Gastrocnemius medialis (tissue), 4 donors: ENCODE data around the gene MAPK4. TPM values are rescaled to one million over a fixed set of nuclear protein-coding genes. Genes with fewer than 3 reads are reported as not detected.
"Not testable (repeated sequence)": the region's sequence is repeated elsewhere in the genome, so short reads cannot be mapped to it uniquely, and the experiment has no call there.

Experiments used
- ATAC-seq, 2 donors: fragments of 150-250 bp; one replicate each; pipeline ENCODE4 v1.9.1; 2016
- DNase-seq, 2 donors: peaks; one replicate each; pipeline ENCODE4 v3.0.0-alpha.2; 2019
- H3K27ac ChIP-seq, 4 donors: fragments of 200-600 bp; sonication (generic); 1 replicate in 1 of 4; 2 replicates in 3 of 4; pipeline ENCODE4 v1.5.1; 2016 to 2018; ENCODE audit warnings: mild to moderate bottlenecking in 2 of 4, moderate library complexity in 1 of 4
- H3K27me3 ChIP-seq, 3 donors: fragments of 200-600 bp; sonication (generic) in 2 of 3; 1 replicate in 1 of 3; 2 replicates in 2 of 3; pipeline versions ENCODE4 v1.5.1 to v1.6.0; 2016 to 2019; ENCODE audit warnings: mild to moderate bottlenecking in 1 of 3, moderate library complexity in 1 of 3
- H3K36me3 ChIP-seq, 2 donors: fragments of 200-600 bp; sonication (generic) in 1 of 2; one replicate each; pipeline ENCODE4 v1.5.1; 2017 to 2018
- H3K4me1 ChIP-seq, 2 donors: fragments of 200-600 bp; sonication (generic) in 1 of 2; one replicate each; pipeline ENCODE4 v1.5.1; 2016 to 2017; ENCODE audit warnings: mild to moderate bottlenecking in 2 of 2
- H3K4me3 ChIP-seq, 4 donors: fragments of 200-600 bp; sonication (generic) in 3 of 4; 1 replicate in 1 of 4; 2 replicates in 3 of 4; pipeline ENCODE4 v1.5.1; 2016 to 2019; ENCODE audit warnings: mild to moderate bottlenecking in 2 of 4
- H3K9me3 ChIP-seq, 3 donors: fragments of 200-600 bp; sonication (generic) in 2 of 3; 1 replicate in 1 of 3; 2 replicates in 2 of 3; pipeline ENCODE4 v1.5.1; 2016 to 2019
- POLR2A ChIP-seq, 2 donors: fragments of 450-650 bp; IDR thresholded peaks; one replicate each; pipeline ENCODE4 v1.6.1; 2017; ENCODE audit warnings: antibody characterized with exemption in 2 of 2, mild to moderate bottlenecking in 2 of 2, moderate library complexity in 2 of 2
- in situ Hi-C, 4 donors: fragments of 200-750 bp; cut with MboI; loops; one replicate each; pipeline versions ENCODE4 v1.15.0 to v1.8.0; 2017; ENCODE audit warnings: low sequenced_read_pairs in 4 of 4
- intact Hi-C: fragments of 100-400 bp; cut with DNase I; formaldehyde crosslinking; loops from one replicate; pipeline ENCODE4 v1.15.1; 2023; ENCODE audit warnings: low total_unique reads
- total RNA-seq, 4 donors: library from RNA; depleted of rRNA; stranded (reverse); fragments of >200 nt; gene quantifications; one replicate each; pipeline versions ENCODE4 v1.1.0 to v1.2.3, GENCODE V29; 2016
- TF ChIP-seq, protein P1 (sequence below), 5 experiments: fragments of 450-650 bp in 3 of 5; fragments of 200-600 bp in 2 of 5; sonication (generic) in 2 of 5; IDR thresholded peaks in 4 of 5; conservative IDR thresholded peaks in 1 of 5; 1 replicate in 4 of 5; 2 replicates in 1 of 5; pipeline ENCODE4 v1.5.1; 2016 to 2019; ENCODE audit warnings: antibody characterized with exemption in 5 of 5, mild to moderate bottlenecking in 3 of 5, moderate library complexity in 3 of 5

The MAPK4 gene
- total RNA-seq, 4 donors from 2014 or later = 0.68 to 2.4 (median 1.7) TPM

DNA sequence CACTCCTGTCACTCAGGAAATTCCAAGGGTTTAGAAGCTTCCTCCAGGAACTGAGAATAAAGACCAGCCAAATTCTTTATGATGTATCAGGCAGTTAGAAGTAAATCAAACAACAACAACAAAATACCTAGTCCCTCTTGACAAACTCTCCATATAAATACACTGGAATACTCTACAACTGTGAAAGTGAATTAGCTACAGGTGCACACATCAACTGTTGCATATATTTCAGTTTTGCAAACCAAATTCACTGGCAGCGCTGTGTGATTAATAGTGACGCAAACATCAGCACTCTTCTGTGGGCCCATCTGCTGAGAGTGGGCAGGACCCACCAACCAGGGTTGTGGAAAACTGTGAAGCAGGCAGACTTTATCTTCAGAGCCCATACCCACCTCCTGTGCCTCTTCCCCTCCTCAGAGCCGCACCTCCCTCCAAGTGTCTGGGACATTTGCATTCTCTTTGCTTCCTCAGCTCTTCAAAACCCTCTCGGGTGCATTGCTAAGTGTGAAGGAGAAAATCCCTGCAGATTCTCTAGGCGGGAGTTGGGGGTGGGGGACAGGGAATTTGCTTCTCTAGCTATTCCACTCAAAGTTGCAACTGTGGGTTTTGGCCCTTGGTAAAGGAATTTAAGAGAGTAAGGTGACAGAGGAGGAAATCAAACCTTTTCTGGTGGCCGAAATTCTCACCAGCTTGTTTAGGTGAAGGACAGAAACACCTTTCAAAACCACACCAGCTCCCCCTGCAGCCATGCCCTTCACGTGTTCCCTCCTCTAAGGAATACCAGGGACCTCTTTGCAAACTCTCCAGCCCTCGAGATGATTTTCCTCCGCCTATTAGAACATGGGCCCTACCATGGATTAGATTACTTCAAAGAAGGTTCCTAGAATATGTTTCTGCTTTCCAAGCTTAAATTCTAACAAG lies 140.6 kb downstream of the MAPK4 start:
- ATAC-seq (no peak), DNase-seq (no peak)
- Histone ChIP-seq H3K9me3 (no peaks in the 10 kb centered on the region), H3K36me3 (no peaks in the 10 kb centered on the region), H3K27ac (no peak overlapping the region), H3K4me1 (no peaks in the 10 kb centered on the region), H3K27me3 (no peaks in the 10 kb centered on the region), H3K4me3 (no peak overlapping the region)
- TF ChIP-seq, protein P1, sequence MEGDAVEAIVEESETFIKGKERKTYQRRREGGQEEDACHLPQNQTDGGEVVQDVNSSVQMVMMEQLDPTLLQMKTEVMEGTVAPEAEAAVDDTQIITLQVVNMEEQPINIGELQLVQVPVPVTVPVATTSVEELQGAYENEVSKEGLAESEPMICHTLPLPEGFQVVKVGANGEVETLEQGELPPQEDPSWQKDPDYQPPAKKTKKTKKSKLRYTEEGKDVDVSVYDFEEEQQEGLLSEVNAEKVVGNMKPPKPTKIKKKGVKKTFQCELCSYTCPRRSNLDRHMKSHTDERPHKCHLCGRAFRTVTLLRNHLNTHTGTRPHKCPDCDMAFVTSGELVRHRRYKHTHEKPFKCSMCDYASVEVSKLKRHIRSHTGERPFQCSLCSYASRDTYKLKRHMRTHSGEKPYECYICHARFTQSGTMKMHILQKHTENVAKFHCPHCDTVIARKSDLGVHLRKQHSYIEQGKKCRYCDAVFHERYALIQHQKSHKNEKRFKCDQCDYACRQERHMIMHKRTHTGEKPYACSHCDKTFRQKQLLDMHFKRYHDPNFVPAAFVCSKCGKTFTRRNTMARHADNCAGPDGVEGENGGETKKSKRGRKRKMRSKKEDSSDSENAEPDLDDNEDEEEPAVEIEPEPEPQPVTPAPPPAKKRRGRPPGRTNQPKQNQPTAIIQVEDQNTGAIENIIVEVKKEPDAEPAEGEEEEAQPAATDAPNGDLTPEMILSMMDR (IDR thresholded peaks at IDR 0.05 in 4 of 5, conservative IDR thresholded peaks at IDR 0.05 in 1 of 5) = no peak
- TF ChIP-seq POLR2A (IDR thresholded peaks at IDR 0.05) = no peak
- intact Hi-C loops (no loop called here), in situ Hi-C loops (no loop called here)

DNA sequence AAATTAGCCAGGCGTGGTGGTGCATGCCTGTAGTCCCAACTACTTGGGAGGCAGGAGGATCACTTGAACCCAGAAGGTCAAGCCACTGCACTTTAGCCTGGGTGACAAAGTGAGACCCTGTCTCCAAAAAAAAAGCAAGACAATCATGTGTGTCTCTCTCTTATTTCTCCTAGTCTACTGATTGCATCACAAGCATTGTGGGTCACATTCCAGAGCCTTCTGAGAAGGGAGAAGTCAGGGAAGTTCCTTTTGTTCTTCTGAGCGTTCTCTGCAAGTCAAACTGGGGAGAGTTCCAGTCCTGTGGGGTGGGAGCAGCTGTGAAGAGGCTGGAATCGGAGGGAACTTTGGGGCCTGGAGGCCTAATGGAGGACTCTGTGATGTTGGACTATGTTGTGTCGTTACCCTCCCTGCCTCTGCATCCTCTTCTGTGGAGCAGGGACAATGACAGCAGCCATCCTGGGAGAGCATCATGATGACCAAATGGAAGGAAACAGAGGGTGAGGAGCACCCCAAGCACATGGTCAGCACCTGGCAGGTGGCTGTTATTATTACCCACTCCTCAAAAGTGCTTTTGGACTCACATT lies 144.6 kb downstream of the MAPK4 start:
- no peak overlapping the region for H3K4me3 ChIP-seq
- intact Hi-C loops (no loop called here), in situ Hi-C loops (no loop called here)
- TF ChIP-seq, protein P1 (IDR thresholded peaks at IDR 0.05 in 4 of 5, conservative IDR thresholded peaks at IDR 0.05 in 1 of 5) = no peak
- no peak overlapping the region for H3K27ac ChIP-seq
- H3K36me3 ChIP-seq = no peaks in the 10 kb centered on the region
- no peaks in the 10 kb centered on the region for H3K9me3 ChIP-seq
- no peaks in the 10 kb centered on the region for H3K27me3 ChIP-seq
- DNase-seq = no peak
- no peaks in the 10 kb centered on the region for H3K4me1 ChIP-seq
- ATAC-seq = no peak

DNA sequence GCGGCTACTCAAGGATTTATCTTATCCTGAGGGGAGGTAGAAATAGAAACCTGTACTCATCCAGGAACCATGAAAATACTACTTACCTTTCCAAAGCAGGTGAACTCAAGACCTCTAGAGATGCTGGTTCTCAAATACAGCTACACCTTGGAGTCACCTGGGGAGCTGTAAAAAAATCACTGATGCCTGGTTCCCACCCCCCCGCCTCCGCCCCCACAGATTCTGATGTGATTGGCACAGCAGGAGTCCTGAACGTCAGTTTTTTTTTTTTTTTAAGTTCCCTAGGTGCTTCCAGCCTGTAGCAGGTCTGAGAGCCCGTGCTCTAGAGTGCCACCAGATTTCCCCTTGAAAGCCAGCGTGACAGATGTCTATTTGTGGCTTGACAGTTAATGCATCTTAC lies 146.3 kb downstream of the MAPK4 start:
- no peak overlapping the region for H3K4me3 ChIP-seq
- H3K9me3 ChIP-seq = no peaks in the 10 kb centered on the region
- no peaks in the 10 kb centered on the region for H3K4me1 ChIP-seq
- no peaks in the 10 kb centered on the region for H3K27me3 ChIP-seq
- H3K27ac ChIP-seq = no peak overlapping the region
- TF ChIP-seq, protein P1 (IDR thresholded peaks at IDR 0.05 in 4 of 5, conservative IDR thresholded peaks at IDR 0.05 in 1 of 5) = no peak
- TF ChIP-seq POLR2A (IDR thresholded peaks at IDR 0.05) = no peak
- intact Hi-C loops = no loop called here
- no peaks in the 10 kb centered on the region for H3K36me3 ChIP-seq
- ATAC-seq (no peak), DNase-seq (no peak)
- in situ Hi-C loops = no loop called here

DNA sequence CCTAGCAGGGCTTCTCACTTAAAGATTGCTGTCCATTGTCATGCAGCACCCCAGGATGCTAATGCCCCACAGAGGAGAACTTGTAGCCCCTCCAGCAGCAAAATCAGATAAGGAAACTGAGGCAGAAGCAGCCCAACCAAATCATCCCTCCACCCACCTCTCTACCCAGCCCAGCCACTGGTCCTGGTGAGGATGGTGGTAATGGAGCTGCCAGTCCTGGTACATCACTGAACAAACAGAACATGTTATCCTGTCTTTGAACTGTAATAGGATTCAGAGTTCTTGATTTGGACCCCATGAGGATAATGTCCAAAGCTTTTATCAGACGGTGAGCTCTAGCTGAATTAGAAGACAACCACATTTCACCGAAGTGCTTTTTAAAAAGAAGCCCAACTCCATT lies 146.8 kb downstream of the MAPK4 start:
- TF ChIP-seq, protein P1 (IDR thresholded peaks at IDR 0.05 in 4 of 5, conservative IDR thresholded peaks at IDR 0.05 in 1 of 5) = no peak
- no peak for TF ChIP-seq POLR2A (IDR thresholded peaks at IDR 0.05)
- H3K9me3 ChIP-seq = no peaks in the 10 kb centered on the region
- ATAC-seq (no peak), DNase-seq (no peak)
- H3K27me3 ChIP-seq = no peaks in the 10 kb centered on the region
- intact Hi-C loops (no loop called here), in situ Hi-C loops (no loop called here)
- H3K4me3 ChIP-seq = no peak overlapping the region
- H3K27ac ChIP-seq = no peak overlapping the region
- H3K36me3 ChIP-seq = no peaks in the 10 kb centered on the region
- H3K4me1 ChIP-seq = no peaks in the 10 kb centered on the region

DNA sequence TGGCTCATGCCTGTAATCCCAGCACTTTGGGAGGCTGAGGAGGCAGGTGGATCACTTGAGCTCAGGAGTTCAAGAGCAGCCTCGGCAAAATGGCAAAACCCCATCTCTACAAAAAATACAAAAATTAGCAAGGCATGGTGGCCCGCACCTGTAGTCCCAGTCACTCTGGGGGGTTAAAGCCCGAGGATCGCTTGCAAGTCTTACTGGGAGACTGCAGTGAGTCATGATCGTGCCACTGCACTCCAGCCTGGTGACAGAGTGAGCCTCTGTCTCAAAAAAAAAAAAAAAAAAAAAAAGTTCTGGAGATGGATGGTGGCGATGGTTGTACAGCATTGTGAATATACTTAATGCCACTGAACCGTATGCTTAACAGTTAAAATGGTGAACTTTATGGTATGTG lies 147.4 kb downstream of the MAPK4 start:
- H3K27me3 ChIP-seq, H3K4me1 ChIP-seq, H3K36me3 ChIP-seq, H3K27ac ChIP-seq, in situ Hi-C loops, ATAC-seq, intact Hi-C loops, H3K4me3 ChIP-seq, H3K9me3 ChIP-seq, DNase-seq: not testable (repeated sequence)
